A549 (cell line): ENCODE results near the gene SERPINA6.

ENCODE experiments used
- CBX2 ChIP-seq: fragments of 200-600 bp; sonication (generic); IDR thresholded peaks from 2 replicates; pipeline ENCODE4 v1.6.1; 2016; ENCODE audit warnings: low read depth, mild to moderate bottlenecking, borderline replicate concordance
- CEBPB ChIP-seq, 2 experiments: fragments of >200 bp in 1 of 2; sonication (Bioruptor Twin) in 1 of 2; formaldehyde crosslinking in 1 of 2; IDR thresholded peaks; 2 replicates each; pipeline ENCODE4 v1.6.1; 2012 to 2016
- CTCF ChIP-seq: fragments of >200 bp; sonication (Bioruptor Twin); formaldehyde crosslinking; IDR thresholded peaks from 3 replicates; pipeline ENCODE4 v1.5.1; 2016
- EP300 ChIP-seq, 2 experiments: fragments of >200 bp; sonication (Bioruptor Twin); formaldehyde crosslinking; IDR thresholded peaks; 2 replicates in 1 of 2; 3 replicates in 1 of 2; pipeline ENCODE4 v1.6.1; 2016 to 2017
- ESRRA ChIP-seq: fragments of 150-350 bp; IDR thresholded peaks from 2 replicates; pipeline ENCODE4 v1.6.1; 2014; ENCODE audit warnings: mild to moderate bottlenecking, low read length, borderline replicate concordance
- HDAC2 ChIP-seq: fragments of 200-600 bp; sonication (generic); IDR thresholded peaks from 2 replicates; pipeline ENCODE4 v1.6.1; 2016
- POLR2A ChIP-seq: IDR thresholded peaks from 2 replicates; pipeline ENCODE4 v1.6.1; 2012; ENCODE audit warnings: mild to moderate bottlenecking, low read length
- ZSCAN20 ChIP-seq: fragments of 250-450 bp; sonication (Bioruptor Pico); IDR thresholded peaks from 2 replicates; pipeline ENCODE4 v1.8.0; 2022; ENCODE audit warnings: mild to moderate bottlenecking, moderate library complexity

DNA sequence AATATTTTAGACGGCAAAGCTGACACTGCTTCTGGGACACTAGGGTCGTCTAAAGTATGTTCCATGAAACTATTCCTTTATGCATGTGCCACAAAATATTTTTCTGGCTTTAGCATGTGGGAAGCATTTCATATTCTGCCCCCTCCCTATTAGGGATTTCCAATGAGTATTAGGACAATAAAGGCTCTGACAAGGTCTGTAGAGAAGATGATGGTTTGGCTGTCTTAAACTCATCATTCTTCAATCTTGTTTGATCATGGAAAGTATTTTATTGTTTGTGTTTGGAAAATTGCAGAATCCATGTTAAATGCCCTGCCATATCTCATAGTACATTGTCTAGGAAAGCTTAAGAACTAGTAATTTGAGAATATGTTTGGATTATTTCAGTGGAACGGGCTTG is 42.5 kb upstream of the SERPINA6 start:
- TF ChIP-seq CBX2 (no peak), ESRRA (no peak), POLR2A (no peak), CTCF (no peak), CEBPB (IDR thresholded peaks at IDR 0.05) (no peak), EP300 (IDR thresholded peaks at IDR 0.05) (no peak), HDAC2 (no peak), ZSCAN20 (CRISPR knock-in tag) (no peak)
